EL (cell line): ENCODE results near the gene C1QTNF1.
"Not testable (repeated sequence)": the region's sequence is repeated elsewhere in the genome, so short reads cannot be mapped to it uniquely, and the experiment has no call there.

ENCODE experiments used
- DNase-seq: peaks from one replicate; pipeline ENCODE4 v3.0.0-alpha.2; 2016

Gene C1QTNF1

DNA sequence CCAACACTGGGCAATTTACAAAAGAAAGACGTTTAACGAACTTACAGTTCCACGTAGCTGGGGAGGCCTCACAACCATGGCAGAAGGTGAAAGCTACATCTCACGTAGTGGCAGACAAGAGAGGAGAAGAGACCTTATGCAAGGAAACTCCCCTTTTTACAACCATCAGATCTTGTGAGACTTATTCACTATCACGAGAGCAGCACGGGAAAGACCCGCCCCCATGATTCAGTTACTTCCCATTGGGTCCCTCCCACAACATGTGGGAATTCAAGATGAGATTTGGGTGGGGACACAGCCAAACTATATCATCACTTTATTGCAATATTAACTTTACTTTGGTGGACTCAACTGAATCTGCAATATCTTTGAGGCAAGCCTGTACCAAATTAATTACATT is 38.7 kb downstream of the C1QTNF1 start:
- DNase-seq = no peak

DNA sequence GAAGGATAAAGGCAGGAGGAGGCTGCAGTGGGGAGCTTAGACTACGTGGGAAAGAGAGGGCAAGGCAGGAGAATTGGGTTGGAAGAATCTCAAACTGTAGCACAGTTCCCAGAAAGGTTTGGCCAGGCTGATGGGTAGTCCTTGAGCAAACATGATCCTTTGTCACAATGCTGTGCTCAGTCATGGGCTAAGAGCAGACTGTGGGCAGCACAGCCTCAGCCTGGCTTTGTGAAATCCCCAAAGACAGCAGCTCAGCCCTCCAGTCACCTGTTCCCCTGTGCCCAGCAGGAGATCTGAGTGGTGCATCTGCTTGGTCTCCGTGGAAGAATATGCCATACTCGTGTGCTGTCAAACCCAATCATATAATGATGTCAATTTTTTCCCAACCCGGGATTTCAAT is 40.1 kb downstream of the C1QTNF1 start:
- no peak for DNase-seq

DNA sequence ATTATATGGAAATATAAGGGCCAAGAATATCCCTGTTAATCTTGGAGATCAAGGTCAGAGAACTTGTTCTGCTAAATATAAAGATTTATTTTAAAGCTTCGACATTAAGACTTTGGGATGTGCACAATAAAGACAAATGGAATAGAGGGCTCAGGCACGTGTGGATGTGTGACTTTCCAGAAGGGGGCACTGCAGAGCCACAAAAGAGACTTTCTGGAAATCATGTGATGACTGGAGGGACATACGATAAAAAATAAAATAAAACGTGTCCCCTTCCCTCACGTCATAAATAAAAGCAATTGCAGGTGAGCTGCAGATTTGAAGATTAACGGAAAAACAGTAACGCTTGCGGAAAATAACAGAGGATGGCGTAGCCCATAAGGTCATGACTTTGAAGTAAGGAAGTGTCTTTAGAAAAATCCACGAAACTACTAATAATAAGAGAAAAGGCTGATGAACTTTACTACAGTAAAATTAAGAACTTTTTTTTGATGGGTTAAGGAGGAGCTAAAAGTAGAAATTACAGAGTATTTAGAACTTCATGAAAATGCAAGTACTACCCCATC is 41.2 kb downstream of the C1QTNF1 start:
- peak; percentile 15 for DNase-seq

DNA sequence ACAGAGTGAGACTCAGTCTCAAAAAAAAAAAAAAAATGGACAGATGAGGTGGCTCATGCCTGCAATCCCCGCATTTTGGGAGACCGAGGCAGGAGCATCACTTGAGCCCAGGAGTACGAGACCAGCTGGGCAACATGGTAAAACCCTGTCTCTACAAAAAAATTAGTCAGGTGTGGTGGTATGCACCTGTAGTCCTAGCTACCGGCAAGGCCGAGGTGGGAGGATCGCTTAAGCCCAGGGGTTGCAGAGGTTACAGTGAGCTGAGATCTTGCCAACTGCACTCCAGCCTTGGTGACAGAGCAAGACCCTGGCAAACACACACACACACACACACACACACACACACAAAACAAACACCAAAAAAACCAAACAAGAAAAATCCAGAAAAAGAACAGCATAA is 43.0 kb downstream of the C1QTNF1 start:
- no peak for DNase-seq

DNA sequence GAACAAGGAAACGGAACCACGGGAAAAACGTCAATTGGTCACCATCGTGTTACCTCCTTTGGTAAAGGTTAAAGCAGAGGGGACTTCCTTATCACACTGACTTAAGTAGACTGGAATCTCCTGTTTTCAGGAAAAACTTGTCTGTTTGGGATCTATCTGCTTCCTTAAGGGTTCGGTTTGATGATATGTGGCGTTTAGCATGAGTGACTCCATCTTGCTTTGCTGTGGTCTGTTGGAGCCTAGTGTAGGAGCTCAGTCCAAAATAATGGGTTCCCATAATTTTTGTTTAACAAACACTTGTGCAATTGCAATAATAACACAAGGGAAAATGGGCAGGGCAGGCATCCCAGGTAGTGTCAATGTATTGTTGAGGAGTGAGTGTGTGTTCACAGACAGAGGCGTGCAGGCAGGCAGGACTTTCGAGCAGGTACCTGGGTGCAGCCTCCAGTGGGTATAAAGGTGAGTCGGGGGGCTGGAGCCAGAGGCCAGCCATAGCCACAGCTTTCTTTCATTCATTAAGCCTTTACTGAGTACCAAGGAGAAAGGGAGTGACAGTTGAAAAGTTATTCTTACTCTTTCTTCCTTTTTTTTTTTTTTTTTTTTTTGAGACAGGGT is 46.4 kb downstream of the C1QTNF1 start:
- no peak for DNase-seq

DNA sequence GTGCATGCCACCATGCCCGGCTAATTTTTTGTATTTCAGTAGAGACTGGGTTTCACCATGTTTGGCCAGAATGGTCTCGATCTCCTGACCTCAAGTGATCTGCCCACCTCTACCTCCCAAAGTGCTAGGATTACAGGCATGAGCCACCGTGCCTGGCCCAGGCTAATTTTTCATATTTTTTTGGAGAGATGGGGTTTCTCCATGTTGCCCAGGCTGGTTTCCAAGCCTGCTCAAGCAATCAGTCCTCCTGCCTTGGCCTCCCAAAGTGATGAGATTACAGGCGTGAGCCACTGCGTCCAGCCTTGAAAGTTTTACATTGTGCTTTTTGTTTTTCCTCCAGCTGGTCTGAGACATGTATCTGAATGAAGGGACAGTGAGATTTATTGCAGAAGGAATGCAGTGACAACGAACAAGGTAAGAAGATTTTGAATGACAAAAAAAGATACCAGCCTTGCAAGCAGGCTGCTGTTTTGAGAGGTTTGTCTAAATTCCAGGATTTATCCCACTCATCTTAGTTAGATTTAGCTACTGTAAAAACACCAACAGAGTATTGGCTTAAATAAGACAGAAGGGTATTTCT is 47.3 kb downstream of the C1QTNF1 start:
- no peak for DNase-seq

DNA sequence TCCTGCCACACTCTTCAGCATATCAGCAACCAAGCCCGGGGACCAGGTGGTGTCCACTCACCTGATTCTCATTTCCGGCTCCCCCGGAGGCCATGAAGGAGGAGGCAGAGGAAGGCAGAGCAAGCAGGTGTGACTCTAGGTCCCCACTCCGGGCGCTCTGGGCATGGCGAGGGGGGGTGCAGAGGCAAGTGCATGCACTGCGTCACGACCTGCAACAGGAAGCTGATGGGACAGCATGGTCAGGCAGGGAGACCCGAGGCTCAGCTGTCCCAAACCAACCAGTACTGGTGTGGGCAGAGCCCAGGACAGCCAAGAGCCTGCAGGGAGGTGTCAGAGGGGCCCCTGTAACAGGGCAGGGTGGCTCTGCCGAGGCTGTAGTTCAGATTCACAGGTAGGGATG is 48.6 kb downstream of the C1QTNF1 start:
- DNase-seq = no peak

DNA sequence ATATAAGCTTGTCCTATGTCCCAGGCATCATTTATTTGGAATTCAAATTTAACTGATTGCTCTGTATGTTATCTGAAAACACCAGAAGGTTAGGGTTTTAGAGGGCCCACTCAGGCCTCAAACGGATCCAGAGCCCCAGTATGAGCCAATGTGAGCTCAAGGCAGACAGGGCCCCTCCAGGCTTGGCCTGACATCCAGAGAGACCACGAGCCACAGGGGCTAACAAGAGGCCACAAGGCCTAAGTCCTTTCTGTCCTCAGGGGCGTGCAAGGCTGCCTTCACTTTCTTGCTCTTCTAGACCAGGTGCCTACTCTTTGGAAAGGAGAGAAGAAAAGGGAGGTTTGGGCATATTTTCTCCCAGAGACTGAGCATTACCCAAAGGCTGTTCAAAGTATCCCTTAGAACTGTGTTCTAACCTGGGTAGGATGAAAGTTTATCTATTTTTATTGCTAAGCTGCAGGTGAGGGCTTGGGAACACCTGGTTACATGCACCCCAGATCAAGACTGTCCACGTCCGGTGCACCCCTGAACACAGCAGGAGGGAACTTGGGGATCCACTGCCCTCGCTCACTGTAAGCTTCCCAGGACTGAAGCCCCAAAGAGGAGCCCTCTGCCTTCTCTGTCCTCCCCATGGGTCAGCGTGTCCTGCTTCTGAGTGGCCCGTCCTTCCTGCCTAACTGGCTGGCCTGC is 49.2 kb downstream of the C1QTNF1 start:
- no peak for DNase-seq

DNA sequence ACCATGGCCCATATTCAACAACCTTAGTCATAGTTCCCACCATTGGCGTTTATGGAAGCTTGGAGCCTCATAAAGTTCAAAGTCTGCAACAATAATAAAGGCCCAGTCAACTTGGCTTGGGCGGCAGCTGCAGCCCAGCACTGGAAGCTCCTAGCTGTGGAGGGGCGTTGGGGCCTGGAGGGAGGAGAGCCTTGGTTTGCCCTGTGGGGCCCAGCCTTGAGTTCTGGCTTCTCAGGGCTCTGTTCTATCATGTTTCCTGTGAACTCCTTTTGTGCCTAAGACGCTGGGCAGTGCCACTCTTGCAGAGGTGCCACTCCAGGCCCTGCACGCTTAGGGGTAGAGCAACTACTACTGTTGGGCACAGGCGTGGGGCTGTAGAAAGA is 49.7 kb downstream of the C1QTNF1 start:
- no peak for DNase-seq

DNA sequence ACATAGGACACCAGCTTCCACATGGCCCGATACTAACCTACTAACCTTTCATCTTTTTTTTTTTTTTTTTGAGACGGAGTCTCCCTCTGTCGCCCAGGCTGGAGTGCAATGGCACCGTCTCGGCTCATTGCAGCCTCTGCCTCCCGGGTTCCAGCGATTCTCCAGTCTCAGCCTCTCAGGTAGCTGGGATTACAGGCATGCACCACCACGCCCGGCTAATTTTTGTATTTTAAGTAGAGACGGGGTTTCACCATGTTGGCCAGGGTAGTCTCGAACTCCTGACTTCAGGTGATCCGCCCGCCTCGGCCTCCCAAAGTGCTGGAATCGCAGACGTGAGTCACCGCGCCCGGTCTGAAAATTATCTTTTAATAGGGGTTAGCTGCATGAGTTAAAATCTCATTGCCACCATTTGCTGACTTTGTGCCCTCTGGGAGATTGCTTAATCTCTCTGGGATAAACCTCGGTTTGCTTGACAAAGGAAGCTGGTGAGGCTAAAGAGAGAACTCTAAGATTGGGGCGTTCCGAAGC is 50.2 kb downstream of the C1QTNF1 start:
- not testable (repeated sequence) for DNase-seq

DNA sequence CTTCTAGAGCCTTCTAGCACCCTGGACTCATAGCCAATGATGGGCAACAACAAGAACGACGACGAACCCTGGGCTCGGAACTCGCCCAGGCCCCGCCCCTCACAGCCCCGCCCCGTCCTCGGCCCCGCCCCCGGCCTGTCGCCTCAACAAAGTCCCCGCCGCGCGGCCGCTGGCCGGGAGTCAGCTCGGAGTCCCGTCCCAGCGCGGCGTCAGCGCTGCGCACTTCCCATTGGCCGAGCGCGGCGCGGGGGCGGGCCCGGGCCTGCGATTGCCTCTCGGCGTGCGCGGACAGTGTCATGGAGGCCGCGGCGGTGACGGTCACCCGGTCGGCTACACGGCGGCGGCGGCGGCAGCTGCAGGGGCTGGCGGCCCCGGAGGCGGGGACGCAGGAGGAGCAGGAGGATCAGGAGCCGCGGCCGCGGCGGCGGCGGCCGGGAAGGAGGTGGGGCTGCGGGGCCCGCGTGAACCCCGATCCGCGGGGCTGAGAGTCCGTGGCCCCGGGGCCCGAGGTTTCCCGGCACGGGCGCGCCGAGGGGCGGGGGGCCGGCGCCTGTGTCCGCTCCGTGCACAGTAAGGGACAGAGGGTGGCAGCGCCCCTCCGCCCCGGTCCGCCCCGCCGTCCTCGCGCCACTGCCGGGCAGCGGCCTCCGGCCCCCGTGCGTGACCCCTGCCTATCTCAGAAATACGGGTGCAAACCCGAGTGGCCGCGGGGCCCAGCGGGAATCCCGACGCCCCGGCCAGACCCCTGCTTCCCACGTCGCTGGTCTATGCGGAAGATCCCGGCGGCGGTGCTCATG is 50.9 kb downstream of the C1QTNF1 start, which contains the start of gene ENGASE:
Gene ENGASE (plus strand): TSS at position 176 of the 797 bp plus-strand sequence. CDS start 121 bp downstream, at position 297.
- peak; percentile 92 for DNase-seq

DNA sequence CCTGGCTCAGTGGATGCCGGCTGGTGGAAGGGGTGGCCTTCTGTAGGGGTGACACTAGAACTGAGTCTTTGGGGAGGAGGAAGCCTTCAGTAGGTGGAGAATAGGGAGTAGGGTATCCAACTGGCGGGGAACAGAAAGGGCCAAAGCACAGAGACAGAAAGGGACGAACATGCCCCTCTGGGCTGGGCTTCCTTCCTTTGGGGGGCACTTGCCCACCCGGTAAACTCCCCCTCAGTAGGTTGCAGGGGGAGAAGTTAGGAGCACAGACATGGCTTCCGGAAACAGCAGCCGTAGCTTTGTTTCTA is 51.4 kb downstream of the C1QTNF1 start:
- peak; percentile 14 for DNase-seq

DNA sequence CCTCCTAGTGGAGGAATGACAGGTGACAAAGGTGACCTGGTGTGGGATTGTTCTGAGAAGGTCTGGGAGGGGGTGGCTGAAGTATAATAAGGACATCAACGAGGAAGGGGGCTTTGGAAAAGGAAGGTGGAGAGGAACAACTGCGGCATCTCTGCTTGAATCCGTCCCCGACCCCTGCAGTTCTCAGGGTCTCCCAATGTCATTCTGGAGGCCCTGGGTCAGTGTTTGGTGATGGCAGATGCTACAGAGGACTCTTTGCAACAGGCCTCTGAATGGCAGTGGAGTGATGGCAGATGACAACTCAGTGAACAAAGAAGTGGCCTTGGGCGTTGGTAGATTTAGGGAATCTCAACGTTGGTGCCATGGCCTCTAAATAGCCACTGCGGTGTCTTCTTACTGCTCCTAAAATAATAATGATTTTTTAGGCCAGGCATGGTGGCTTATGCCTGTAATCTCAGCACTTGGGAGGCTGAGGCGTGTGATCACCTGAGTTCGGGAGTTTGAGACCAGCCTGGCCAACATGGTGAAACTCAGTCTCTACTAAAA is 52.0 kb downstream of the C1QTNF1 start:
- DNase-seq = no peak

DNA sequence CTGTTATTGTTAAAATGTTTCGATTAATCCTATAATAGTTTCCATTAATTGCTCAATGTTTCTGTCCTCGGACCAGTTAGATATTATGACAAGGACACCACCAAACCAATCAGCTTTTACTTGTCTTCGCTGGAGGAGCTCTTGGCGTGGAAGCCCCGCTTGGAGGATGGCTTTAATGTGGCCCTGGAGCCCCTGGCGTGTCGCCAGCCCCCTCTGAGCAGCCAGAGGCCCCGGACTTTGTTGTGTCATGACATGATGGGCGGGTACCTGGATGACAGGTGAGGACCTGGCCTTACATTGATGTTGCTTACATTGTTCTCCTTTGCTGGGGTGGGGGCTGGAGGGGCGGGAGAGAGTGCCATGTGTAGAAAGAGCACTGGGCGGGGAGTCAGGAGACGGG is 53.6 kb downstream of the C1QTNF1 start:
- DNase-seq = no peak

DNA sequence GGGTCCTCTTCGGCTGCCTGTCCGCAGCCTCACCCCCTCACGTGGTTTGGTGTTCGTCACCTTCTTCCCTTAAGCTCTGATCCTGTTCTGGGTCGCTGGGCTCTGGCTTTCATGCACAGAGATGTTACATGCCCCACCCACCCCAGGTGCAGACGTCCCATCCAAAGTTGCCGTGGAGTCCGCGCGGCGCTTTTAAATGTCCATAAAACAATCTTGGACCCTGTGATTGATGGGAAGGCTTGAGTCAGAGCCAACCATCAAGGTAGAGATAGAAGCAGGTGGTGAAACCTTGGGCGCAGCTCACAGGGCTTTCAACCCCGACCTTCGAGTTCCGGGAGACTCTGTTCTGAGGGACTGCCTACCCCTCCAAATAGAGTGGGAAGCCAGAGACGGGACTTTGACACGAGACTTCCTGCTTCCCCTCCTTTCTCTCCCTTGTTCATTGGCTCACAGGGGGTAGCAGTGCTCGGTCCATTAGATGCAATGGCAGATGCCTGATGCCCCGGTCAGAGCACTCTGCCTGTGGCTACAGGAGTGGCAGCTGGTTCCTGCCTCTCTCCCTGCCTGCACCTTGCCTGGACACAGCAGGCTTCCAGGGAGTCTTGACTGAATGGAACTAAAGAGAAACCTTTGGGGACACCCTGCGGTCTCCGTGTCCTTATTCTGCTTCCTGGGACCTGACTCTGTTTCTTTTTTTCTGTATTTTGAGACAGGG is 54.7 kb downstream of the C1QTNF1 start:
- no peak for DNase-seq

DNA sequence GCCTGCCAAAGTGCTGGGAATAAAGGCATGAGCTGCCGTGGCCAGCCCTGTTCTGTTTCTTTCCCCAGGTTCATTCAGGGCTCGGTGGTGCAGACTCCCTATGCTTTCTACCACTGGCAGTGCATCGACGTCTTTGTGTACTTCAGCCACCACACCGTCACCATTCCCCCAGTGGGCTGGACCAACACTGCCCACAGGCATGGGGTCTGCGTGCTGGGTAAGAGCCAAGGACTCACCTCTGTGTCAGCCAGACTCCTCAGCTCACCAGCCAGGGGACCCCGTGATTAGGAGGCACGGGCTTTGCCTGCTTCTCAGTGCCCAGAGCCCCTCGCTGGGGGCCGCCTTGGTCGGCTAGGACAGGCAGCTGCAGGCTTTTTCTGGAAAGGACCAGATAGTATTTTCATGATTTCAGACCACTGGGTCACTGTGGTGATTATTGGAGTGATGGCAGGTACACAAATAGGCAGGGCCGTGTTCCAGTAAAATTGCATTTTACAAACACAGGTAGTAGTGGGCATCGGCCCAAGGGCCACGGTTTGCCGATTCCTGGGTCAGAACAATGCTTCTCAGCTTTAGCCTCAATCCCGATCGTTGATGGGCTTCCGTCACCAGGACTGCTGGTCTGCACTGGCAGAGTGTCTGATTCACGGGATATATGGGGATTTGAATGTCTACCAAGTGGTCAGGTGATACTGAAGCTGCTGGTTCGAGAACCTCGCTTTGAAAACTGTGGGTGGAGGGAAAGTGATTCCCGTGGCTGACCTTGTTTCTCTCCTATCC is 55.6 kb downstream of the C1QTNF1 start:
- DNase-seq = no peak

DNA sequence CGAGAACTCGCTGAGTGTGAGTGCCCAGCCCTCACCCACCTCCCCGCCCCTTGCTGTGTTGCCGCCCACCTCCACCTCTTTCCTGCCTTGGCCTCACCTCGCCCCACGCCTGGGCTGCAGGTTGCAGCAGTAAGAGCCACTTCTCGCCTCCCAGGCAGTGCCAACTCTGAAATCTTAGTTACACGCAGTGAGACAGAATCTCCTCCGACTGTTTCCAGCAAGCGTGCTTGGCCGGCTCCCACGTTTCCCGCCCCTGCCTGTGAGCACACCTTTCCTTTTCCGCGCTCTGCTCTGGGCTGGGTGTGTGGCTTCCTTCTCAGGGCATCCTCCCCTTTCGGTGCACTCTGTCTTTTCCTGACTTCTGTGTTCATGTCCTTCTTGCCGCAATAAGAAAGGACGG is 56.4 kb downstream of the C1QTNF1 start:
- no peak for DNase-seq

DNA sequence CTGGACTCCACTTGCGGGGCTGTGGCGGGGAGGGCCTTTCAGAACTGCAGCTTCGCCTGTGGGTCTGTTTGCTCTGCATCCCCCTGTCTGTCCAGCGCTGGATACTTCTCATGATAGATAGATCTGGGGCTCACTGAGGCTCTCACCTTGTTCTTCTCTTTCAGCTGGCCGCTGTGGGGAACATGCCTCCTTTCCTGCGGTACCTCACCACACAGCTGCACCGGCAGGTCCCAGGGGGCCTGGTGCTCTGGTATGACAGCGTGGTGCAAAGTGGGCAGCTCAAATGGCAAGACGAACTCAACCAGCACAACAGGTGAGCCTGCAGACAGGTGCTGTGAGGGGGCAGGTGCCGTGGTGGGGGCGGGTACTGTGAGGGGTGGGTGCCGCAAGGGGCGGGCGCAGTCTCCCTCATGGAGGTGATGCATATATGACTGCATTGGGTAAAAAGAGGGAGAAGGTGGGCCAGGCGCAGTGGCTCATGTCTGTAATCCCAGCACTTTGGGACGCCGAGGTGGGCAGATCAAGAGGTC is 56.9 kb downstream of the C1QTNF1 start:
- DNase-seq = no peak

DNA sequence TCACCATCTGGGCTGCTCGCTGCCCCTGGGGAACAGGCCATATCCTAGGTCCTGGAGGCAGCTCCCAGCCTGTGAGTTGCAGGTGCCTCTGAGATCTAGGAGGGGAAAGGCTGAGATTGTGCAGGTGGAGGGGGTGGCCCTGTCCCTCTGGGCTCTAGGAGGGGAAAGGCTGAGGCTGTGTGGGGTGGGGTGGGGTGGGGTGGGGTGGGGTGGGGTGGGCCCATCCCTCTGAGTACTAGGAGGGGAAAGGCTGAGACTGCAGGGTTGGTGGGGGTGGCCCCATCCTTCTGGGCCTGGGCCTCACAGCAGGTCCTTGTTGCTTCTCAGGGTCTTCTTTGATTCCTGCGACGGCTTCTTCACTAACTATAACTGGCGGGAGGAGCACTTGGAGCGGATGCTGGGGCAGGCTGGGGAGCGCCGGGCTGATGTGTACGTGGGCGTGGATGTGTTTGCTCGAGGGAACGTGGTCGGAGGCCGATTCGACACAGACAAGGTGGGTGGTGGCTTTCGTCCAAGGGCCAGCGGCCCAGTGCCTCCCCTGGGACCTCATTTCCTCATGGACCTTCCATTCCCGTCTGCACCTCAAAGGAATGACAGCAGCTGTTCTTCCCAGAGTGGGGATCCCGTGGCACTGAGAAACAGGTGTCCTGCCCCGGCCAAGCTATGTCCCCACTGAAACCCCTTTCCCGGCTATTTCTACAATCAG is 57.8 kb downstream of the C1QTNF1 start:
- DNase-seq = no peak
